ENCODE measurements around the gene SOAT1. TPM values are rescaled to one million over a fixed set of nuclear protein-coding genes. Genes with fewer than 3 reads are reported as not detected.
A peak's percentile ranks its signal among the peaks of the same experiment; 100 is the strongest.

SOAT1 gene
- polyA plus RNA-seq, 1 of the 3 experiments (the other 2 are of a cell fraction) = 8.1 TPM

DNA sequence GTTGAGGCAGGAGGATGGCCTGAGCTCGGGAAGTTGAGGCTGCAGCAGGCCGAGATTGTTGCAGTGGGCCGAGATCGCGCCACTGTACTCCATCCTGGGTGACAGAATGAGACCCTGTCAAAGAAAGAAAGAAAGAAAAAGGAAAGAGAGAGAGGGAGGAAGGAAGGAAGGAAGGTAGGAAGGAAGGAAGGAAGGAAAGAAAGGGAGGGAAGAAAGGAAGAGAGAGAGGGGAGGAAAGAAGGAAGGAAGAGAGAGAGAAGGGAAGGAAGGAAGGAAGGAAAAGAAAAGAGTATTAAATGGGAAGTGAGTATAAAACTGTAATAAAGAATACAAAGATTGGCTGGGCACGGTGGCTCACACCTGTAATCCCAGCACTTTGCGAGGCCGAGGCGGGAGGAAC, 45.7 kb upstream of the SOAT1 start:
- H3F3A ChIP-seq (replicated peaks; ENCODE audit: insufficient read depth) = no peaks in the 10 kb centered on the region
- no peaks in the 10 kb centered on the region for H3K27me3 ChIP-seq (ENCODE audit: insufficient read depth)
- H3K36me3 ChIP-seq (replicated peaks in 1 of 2; ENCODE audit: control insufficient read depth in 1 of 2, insufficient read depth in 2 of 2, low read length in 1 of 2) = no peaks in the 10 kb centered on the region
- CTCF ChIA-PET = interaction anchor here (1.4 kb wide), 1 partner anchor 122 kb away, joined by 4 read pairs; no protein-coding TSS in a partner anchor
- H3K9me2 ChIP-seq = no peaks in the 10 kb centered on the region
- no peaks in the 10 kb centered on the region for H3K4me1 ChIP-seq (ENCODE audit: control insufficient read depth in 1 of 2, insufficient read depth in 2 of 2, low read depth in 1 of 2, low read length in 1 of 2)
- no peak overlapping the region for H3K27ac ChIP-seq (ENCODE audit: low read depth in 2 of 2, low read length in 1 of 2)
- TF ChIP-seq, protein P1, sequence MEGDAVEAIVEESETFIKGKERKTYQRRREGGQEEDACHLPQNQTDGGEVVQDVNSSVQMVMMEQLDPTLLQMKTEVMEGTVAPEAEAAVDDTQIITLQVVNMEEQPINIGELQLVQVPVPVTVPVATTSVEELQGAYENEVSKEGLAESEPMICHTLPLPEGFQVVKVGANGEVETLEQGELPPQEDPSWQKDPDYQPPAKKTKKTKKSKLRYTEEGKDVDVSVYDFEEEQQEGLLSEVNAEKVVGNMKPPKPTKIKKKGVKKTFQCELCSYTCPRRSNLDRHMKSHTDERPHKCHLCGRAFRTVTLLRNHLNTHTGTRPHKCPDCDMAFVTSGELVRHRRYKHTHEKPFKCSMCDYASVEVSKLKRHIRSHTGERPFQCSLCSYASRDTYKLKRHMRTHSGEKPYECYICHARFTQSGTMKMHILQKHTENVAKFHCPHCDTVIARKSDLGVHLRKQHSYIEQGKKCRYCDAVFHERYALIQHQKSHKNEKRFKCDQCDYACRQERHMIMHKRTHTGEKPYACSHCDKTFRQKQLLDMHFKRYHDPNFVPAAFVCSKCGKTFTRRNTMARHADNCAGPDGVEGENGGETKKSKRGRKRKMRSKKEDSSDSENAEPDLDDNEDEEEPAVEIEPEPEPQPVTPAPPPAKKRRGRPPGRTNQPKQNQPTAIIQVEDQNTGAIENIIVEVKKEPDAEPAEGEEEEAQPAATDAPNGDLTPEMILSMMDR (IDR thresholded peaks at IDR 0.05) = no peak
- TF ChIP-seq TCF12 (IDR thresholded peaks at IDR 0.05) (no peak), YY1 (IDR thresholded peaks at IDR 0.05; ENCODE audit: low read depth) (no peak), FOXJ3 (CRISPR knock-in tag; IDR thresholded peaks at IDR 0.05) (no peak), EZH2phosphoT487 (IDR thresholded peaks at IDR 0.05; ENCODE audit: borderline replicate concordance, low read depth) (no peak), MEF2A (IDR thresholded peaks at IDR 0.05; ENCODE audit: borderline replicate concordance, low read depth) (no peak), RFX5 (IDR thresholded peaks at IDR 0.05; ENCODE audit: low read length) (no peak), RAD21 (IDR thresholded peaks at IDR 0.05; ENCODE audit: low read length) (no peak), GATA2 (CRISPR knock-in tag; IDR thresholded peaks at IDR 0.05) (no peak), EP300 (IDR thresholded peaks at IDR 0.05; ENCODE audit: borderline replicate concordance in 1 of 2, low read depth in 1 of 2, low read length in 1 of 2) (no peak)
- TF ChIP-seq, protein P2, sequence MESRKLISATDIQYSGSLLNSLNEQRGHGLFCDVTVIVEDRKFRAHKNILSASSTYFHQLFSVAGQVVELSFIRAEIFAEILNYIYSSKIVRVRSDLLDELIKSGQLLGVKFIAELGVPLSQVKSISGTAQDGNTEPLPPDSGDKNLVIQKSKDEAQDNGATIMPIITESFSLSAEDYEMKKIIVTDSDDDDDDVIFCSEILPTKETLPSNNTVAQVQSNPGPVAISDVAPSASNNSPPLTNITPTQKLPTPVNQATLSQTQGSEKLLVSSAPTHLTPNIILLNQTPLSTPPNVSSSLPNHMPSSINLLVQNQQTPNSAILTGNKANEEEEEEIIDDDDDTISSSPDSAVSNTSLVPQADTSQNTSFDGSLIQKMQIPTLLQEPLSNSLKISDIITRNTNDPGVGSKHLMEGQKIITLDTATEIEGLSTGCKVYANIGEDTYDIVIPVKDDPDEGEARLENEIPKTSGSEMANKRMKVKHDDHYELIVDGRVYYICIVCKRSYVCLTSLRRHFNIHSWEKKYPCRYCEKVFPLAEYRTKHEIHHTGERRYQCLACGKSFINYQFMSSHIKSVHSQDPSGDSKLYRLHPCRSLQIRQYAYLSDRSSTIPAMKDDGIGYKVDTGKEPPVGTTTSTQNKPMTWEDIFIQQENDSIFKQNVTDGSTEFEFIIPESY (IDR thresholded peaks at IDR 0.05; ENCODE audit: borderline replicate concordance, low read depth) = no peak
- TF ChIP-seq, protein P3, sequence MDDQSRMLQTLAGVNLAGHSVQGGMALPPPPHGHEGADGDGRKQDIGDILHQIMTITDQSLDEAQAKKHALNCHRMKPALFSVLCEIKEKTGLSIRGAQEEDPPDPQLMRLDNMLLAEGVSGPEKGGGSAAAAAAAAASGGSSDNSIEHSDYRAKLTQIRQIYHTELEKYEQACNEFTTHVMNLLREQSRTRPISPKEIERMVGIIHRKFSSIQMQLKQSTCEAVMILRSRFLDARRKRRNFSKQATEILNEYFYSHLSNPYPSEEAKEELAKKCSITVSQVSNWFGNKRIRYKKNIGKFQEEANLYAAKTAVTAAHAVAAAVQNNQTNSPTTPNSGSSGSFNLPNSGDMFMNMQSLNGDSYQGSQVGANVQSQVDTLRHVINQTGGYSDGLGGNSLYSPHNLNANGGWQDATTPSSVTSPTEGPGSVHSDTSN (IDR thresholded peaks at IDR 0.05) = no peak
- no peak overlapping the region for H3K9ac ChIP-seq
- H3K79me2 ChIP-seq (ENCODE audit: insufficient read depth) = no peaks in the 10 kb centered on the region
- 84% methylated on average over 9 of the region's 9 CpGs for WGBS (ENCODE audit: low lambda C conversion rate)
- H3K4me3 ChIP-seq (ENCODE audit: low read depth in 2 of 2, low read length in 1 of 2) = no peak overlapping the region
- H4K20me1 ChIP-seq (ENCODE audit: insufficient read depth) = no peaks in the 10 kb centered on the region
- no peaks in the 10 kb centered on the region for H3K9me3 ChIP-seq
- no peak overlapping the region for H3K4me2 ChIP-seq
- no peak overlapping the region for H2AFZ ChIP-seq (ENCODE audit: low read depth)
- DNase-seq = no peak
- POLR2A ChIA-PET = no interaction called here

DNA sequence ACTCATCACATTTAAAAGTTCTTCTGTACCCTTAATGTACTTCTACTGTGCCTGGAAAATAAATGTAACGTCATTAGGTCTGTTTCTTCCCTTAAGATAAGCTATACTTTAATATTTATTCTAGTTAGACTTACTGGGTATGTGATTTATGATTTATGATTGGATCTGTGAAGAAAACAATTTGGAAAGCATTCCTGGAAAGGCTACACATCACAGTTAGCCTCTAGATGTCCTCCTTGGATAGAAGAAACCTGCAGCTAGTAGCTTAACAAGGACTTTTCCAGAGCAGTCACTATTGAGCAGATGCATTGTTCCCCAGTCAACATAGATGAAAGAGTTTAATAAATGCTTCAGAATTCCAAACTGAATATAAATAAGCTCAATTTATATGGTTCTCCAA, 41.9 kb upstream of the SOAT1 start:
- POLR2A ChIA-PET = no interaction called here
- DNase-seq = peak; percentile 42

More for the DNA sequence above, 41.9 kb upstream of the SOAT1 start:
- no peaks in the 10 kb centered on the region for H3K4me1 ChIP-seq (ENCODE audit: control insufficient read depth in 1 of 2, insufficient read depth in 2 of 2, low read depth in 1 of 2, low read length in 1 of 2)
- H2AFZ ChIP-seq (ENCODE audit: low read depth) = no peak overlapping the region
- no peaks in the 10 kb centered on the region for H3K9me2 ChIP-seq
- WGBS (ENCODE audit: low lambda C conversion rate) = 13% methylated on average over 1 of the region's 1 CpG
- H3K79me2 ChIP-seq (ENCODE audit: insufficient read depth) = no peaks in the 10 kb centered on the region
- CTCF ChIA-PET = interaction anchor here (0.7 to 2.8 kb wide), 8 partner anchors 11 to 249 kb away, joined by 3 to 34 read pairs (median 3); partner anchors contain the start of genes AXDND1 and SOAT1
- H3K9ac ChIP-seq = no peak overlapping the region
- H3F3A ChIP-seq (replicated peaks; ENCODE audit: insufficient read depth) = no peaks in the 10 kb centered on the region
- no peak for TF ChIP-seq YY1 (IDR thresholded peaks at IDR 0.05; ENCODE audit: low read depth)
- peak; percentile 67 for TF ChIP-seq SMC3 (IDR thresholded peaks at IDR 0.05; ENCODE audit: low read depth, low read length)
- peak; percentile 83 for TF ChIP-seq RAD21 (IDR thresholded peaks at IDR 0.05; ENCODE audit: low read length)
- TF ChIP-seq, protein P1 (IDR thresholded peaks at IDR 0.05) = peak; percentile 61
- no peak for TF ChIP-seq GABPA (IDR thresholded peaks at IDR 0.05; ENCODE audit: low read depth)
- H3K36me3 ChIP-seq (replicated peaks in 1 of 2; ENCODE audit: control insufficient read depth in 1 of 2, insufficient read depth in 2 of 2, low read length in 1 of 2) = no peaks in the 10 kb centered on the region
- no peaks in the 10 kb centered on the region for H3K27me3 ChIP-seq (ENCODE audit: insufficient read depth)
- H4K20me1 ChIP-seq (ENCODE audit: insufficient read depth) = no peaks in the 10 kb centered on the region
- H3K27ac ChIP-seq (ENCODE audit: low read depth in 2 of 2, low read length in 1 of 2) = no peak overlapping the region
- H3K9me3 ChIP-seq = no peaks in the 10 kb centered on the region
- no peak overlapping the region for H3K4me2 ChIP-seq
- no peak overlapping the region for H3K4me3 ChIP-seq (ENCODE audit: low read depth in 2 of 2, low read length in 1 of 2)

Measured in SK-N-SH (cell line).